ENCODE results near the gene NT5C1B.

NT5C1B gene

DNA sequence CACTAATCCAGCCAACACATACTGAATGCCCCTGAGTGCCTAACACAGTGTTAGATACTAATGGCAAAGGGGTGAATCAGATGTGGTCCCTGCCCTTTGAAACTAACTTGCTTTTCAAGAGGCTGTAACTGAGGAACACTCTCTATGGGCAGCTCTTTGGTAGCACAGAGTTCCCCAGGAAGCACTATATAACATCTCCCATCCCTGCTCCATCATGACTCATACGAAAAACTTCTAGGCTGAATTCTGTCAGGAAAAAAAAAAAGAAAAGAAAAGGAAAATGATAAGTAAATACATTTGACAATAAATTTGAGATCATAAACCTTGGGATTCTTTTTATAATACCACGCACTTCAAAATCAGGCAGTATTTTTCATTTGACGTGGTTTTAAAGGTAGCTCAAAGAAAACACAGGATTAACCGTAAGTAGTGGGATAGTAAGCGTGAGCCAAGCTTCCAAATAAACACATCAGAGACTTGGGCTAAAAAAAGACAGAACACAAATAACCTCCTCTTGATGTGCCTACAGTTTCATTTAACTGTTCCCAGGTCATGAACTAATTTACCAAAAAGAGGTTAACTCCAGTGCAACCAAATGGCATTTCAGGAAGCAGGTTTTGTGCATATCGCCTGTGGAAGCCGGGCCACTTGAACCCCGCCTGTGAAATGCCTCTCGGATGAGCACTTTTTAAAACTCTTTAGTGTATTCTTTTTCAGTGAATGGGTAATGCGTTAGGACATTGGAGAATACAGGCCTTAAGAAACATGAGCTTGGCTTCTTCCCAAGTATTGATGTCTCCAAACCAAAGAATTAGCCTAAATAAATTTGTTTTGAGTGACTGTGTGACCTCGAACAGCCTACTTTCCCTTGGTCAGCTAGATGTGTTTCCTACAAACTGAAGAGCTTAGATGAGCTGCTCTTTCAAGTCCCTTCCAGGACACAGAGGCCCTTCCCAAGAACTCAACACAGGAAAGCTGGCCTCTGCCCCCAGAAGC lies 71.0 kb downstream of the NT5C1B start:
- TF ChIP-seq ZFP3 (CRISPR knock-in tag; IDR thresholded peaks at IDR 0.05) (no peak), GLIS3 (CRISPR knock-in tag; IDR thresholded peaks at IDR 0.05) (no peak), ZFP30 (CRISPR knock-in tag; IDR thresholded peaks at IDR 0.05) (no peak), PATZ1 (CRISPR knock-in tag; IDR thresholded peaks at IDR 0.05; ENCODE audit: borderline replicate concordance) (no peak), ZNF70 (CRISPR knock-in tag; IDR thresholded peaks at IDR 0.05) (no peak), RARB (CRISPR knock-in tag; IDR thresholded peaks at IDR 0.05) (no peak), TOX (CRISPR knock-in tag; IDR thresholded peaks at IDR 0.05; ENCODE audit: borderline replicate concordance) (no peak), ZNF8 (CRISPR knock-in tag; IDR thresholded peaks at IDR 0.05) (no peak), CREB5 (CRISPR knock-in tag; IDR thresholded peaks at IDR 0.05; ENCODE audit: low read depth) (no peak), PPARA (CRISPR knock-in tag; IDR thresholded peaks at IDR 0.05; ENCODE audit: borderline replicate concordance) (no peak), ZC3H10 (CRISPR knock-in tag; IDR thresholded peaks at IDR 0.05) (no peak), BACH2 (CRISPR knock-in tag; IDR thresholded peaks at IDR 0.05; ENCODE audit: borderline replicate concordance) (no peak), OSR1 (CRISPR knock-in tag; IDR thresholded peaks at IDR 0.05) (no peak), ISL1 (CRISPR knock-in tag; IDR thresholded peaks at IDR 0.05) (no peak)
- TF ChIP-seq, protein P1, sequence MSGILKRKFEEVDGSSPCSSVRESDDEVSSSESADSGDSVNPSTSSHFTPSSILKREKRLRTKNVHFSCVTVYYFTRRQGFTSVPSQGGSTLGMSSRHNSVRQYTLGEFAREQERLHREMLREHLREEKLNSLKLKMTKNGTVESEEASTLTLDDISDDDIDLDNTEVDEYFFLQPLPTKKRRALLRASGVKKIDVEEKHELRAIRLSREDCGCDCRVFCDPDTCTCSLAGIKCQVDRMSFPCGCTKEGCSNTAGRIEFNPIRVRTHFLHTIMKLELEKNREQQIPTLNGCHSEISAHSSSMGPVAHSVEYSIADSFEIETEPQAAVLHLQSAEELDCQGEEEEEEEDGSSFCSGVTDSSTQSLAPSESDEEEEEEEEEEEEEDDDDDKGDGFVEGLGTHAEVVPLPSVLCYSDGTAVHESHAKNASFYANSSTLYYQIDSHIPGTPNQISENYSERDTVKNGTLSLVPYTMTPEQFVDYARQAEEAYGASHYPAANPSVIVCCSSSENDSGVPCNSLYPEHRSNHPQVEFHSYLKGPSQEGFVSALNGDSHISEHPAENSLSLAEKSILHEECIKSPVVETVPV (CRISPR knock-in tag; IDR thresholded peaks at IDR 0.05): no peak

GRCh38 chr2:18517386-18517785 lies 72.0 kb downstream of the NT5C1B start:
- TF ChIP-seq GLIS3 (CRISPR knock-in tag; IDR thresholded peaks at IDR 0.05): no peak
- TF ChIP-seq ZNF70 (CRISPR knock-in tag; IDR thresholded peaks at IDR 0.05): no peak
- TF ChIP-seq CSDC2 (CRISPR knock-in tag; IDR thresholded peaks at IDR 0.05): no peak
- no peak for TF ChIP-seq BACH2 (CRISPR knock-in tag; IDR thresholded peaks at IDR 0.05; ENCODE audit: borderline replicate concordance)
- ATAC-seq: no peak

More for the DNA sequence above, 71.0 kb downstream of the NT5C1B start:
- ATAC-seq: peak; percentile 56

DNA sequence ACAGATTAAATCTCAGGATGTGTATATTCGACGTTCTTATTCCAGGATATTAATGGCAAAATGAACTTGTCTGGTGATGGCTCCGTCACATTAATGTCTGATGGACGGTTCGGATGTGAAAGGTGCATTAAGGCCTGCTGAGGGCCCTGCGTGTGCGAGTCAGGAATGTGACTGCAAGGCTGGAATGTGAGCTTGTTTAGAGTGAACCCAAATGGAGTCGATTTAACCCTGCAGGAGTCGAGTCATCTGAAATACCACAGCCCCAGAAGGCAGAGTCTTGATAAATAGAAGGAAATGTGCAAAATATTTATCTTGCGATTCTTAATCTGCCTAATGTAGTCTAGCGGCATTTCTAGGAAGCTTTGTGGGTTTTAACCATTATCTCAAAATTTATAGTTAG lies 73.3 kb downstream of the NT5C1B start:
- peak; percentile 13; the same call in 2 of the 3 replicates for ATAC-seq
- TF ChIP-seq GLIS3 (CRISPR knock-in tag; IDR thresholded peaks at IDR 0.05): no peak
- TF ChIP-seq ISL1 (CRISPR knock-in tag; IDR thresholded peaks at IDR 0.05): peak; percentile 68

GRCh38 chr2:18514526-18515461 lies 74.6 kb downstream of the NT5C1B start:
- TF ChIP-seq, protein P1 (CRISPR knock-in tag; IDR thresholded peaks at IDR 0.05): no peak
- TF ChIP-seq ZNF70 (CRISPR knock-in tag; IDR thresholded peaks at IDR 0.05): no peak
- TF ChIP-seq GLIS3 (CRISPR knock-in tag; IDR thresholded peaks at IDR 0.05): no peak
- no peak for TF ChIP-seq ISL1 (CRISPR knock-in tag; IDR thresholded peaks at IDR 0.05)
- TF ChIP-seq TSHZ2 (CRISPR knock-in tag; IDR thresholded peaks at IDR 0.05): no peak
- no peak for TF ChIP-seq OSR1 (CRISPR knock-in tag; IDR thresholded peaks at IDR 0.05)
- TF ChIP-seq ZNF8 (CRISPR knock-in tag; IDR thresholded peaks at IDR 0.05): no peak
- TF ChIP-seq PPARA (CRISPR knock-in tag; IDR thresholded peaks at IDR 0.05; ENCODE audit: borderline replicate concordance): no peak
- no peak for TF ChIP-seq TCF4 (CRISPR knock-in tag; IDR thresholded peaks at IDR 0.05; ENCODE audit: borderline replicate concordance)
- TF ChIP-seq CREB5 (CRISPR knock-in tag; IDR thresholded peaks at IDR 0.05; ENCODE audit: low read depth): no peak
- TF ChIP-seq ZFP30 (CRISPR knock-in tag; IDR thresholded peaks at IDR 0.05): no peak
- no peak for TF ChIP-seq TOX (CRISPR knock-in tag; IDR thresholded peaks at IDR 0.05; ENCODE audit: borderline replicate concordance)
- TF ChIP-seq ZFP3 (CRISPR knock-in tag; IDR thresholded peaks at IDR 0.05): no peak
- TF ChIP-seq CSDC2 (CRISPR knock-in tag; IDR thresholded peaks at IDR 0.05): no peak
- ATAC-seq: peak; percentile 23; the same call in 2 of the 3 replicates

All from SK-N-SH treated with all-trans-retinoic acid at 6 μM for 48 hours (cell line).